Naive thymus-derived CD4-positive, alpha-beta T cell (primary cell): ENCODE measurements around the gene SCN4A. TPM values are rescaled to one million over a fixed set of nuclear protein-coding genes. Genes with fewer than 3 reads are reported as not detected.
A peak's percentile ranks its signal among the peaks of the same experiment; 100 is the strongest.

Experiments used
- ATAC-seq: fragments of 150-1000 bp; cut with Tn5 transposase; 2 replicates; pipeline ENCODE4 v1.10.0; 2021; ENCODE audit warnings: mild to moderate bottlenecking, moderate library complexity
- CTCF ChIA-PET: fragments of 350-600 bp; sonication (Branson Sonifier 250); formaldehyde crosslinking; loops from one replicate; lab custom pipeline; 2021; ENCODE audit warnings: antibody characterized with exemption; lab: Charles Lee
- POLR2A ChIA-PET: fragments of 350-600 bp; sonication (Branson Sonifier 250); formaldehyde crosslinking; loops from one replicate; lab custom pipeline; 2021; ENCODE audit warnings: antibody characterized with exemption, inconsistent platforms; lab: Charles Lee
- DNase-seq, 9 donors: peaks; one replicate each; pipeline versions ENCODE4 v3.0.0 to v3.0.0-alpha.2; 2020 to 2022; ENCODE audit warnings: mixed read lengths in 1 of 9
- H3K27ac ChIP-seq: one replicate; pipeline ENCODE4 v1.7.0; 2013; ENCODE audit warnings: mild to moderate bottlenecking, low read depth, low read length, moderate library complexity
- H3K27me3 ChIP-seq, 2 donors: one replicate each; pipeline ENCODE4 v1.7.0; 2013; ENCODE audit warnings: low read length in 2 of 2, mild to moderate bottlenecking in 2 of 2, moderate library complexity in 2 of 2; ENCODE audit not compliant: control insufficient read depth in 2 of 2, insufficient read depth in 2 of 2
- H3K36me3 ChIP-seq, 3 experiments: 1 replicate in 2 of 3; 2 replicates in 1 of 3; pipeline ENCODE4 v1.7.0; 2013; ENCODE audit warnings: low read length in 3 of 3, mild to moderate bottlenecking in 3 of 3, moderate library complexity in 1 of 3; ENCODE audit not compliant: insufficient read depth in 3 of 3, control insufficient read depth in 2 of 3
- H3K4me1 ChIP-seq, 2 donors: one replicate each; pipeline ENCODE4 v1.7.0; 2013; ENCODE audit warnings: low read length in 2 of 2, mild to moderate bottlenecking in 2 of 2, moderate library complexity in 1 of 2; ENCODE audit not compliant: control insufficient read depth in 2 of 2, insufficient read depth in 2 of 2
- H3K4me3 ChIP-seq: 2 replicates; pipeline ENCODE4 v1.7.0; 2013; ENCODE audit warnings: mild to moderate bottlenecking, low read length
- H3K9me3 ChIP-seq, 3 experiments: 1 replicate in 2 of 3; 2 replicates in 1 of 3; pipeline ENCODE4 v1.7.0; 2013; ENCODE audit warnings: low read length in 3 of 3; ENCODE audit not compliant: control insufficient read depth in 2 of 3
- H3K27ac Mint-ChIP-seq, 9 donors: one replicate each; pipeline ENCODE4 v1.8.0; 2020 to 2022; ENCODE audit warnings: mixed read lengths in 9 of 9, mild to moderate bottlenecking in 8 of 9, moderate library complexity in 5 of 9, inconsistent platforms in 2 of 9
- H3K27me3 Mint-ChIP-seq, 5 donors: one replicate each; pipeline ENCODE4 v1.8.0; 2021 to 2022; ENCODE audit warnings: mixed read lengths in 5 of 5, mild to moderate bottlenecking in 1 of 5
- H3K36me3 Mint-ChIP-seq, 5 donors: one replicate each; pipeline ENCODE4 v1.8.0; 2020 to 2022; ENCODE audit warnings: mixed read lengths in 5 of 5, mild to moderate bottlenecking in 3 of 5, inconsistent platforms in 1 of 5
- H3K4me1 Mint-ChIP-seq, 7 donors: one replicate each; pipeline ENCODE4 v1.8.0; 2020 to 2022; ENCODE audit warnings: mixed read lengths in 7 of 7, mild to moderate bottlenecking in 3 of 7, inconsistent platforms in 1 of 7
- H3K4me3 Mint-ChIP-seq, 10 donors: one replicate each; pipeline ENCODE4 v1.8.0; 2020 to 2022; ENCODE audit warnings: mild to moderate bottlenecking in 10 of 10, mixed read lengths in 10 of 10, moderate library complexity in 6 of 10, inconsistent platforms in 2 of 10
- H3K9me3 Mint-ChIP-seq, 11 donors: one replicate each; pipeline ENCODE4 v1.8.0; 2020 to 2022; ENCODE audit warnings: mixed read lengths in 11 of 11, mild to moderate bottlenecking in 4 of 11, inconsistent platforms in 1 of 11, moderate library complexity in 1 of 11
- intact Hi-C, 2 donors: fragments of 100-400 bp; cut with micrococcal nuclease; formaldehyde crosslinking; loops; one replicate each; pipeline ENCODE4 v1.15.1; 2023
- polyA plus RNA-seq, 2 donors: library from polyadenylated mRNA; unstranded; fragments of 300-500 nt; fragmentation: Illumina TruSeq; gene quantifications; one replicate each; pipeline ENCODE4 v1.2.3, GENCODE V29; 2021
- total RNA-seq, 6 experiments: library from RNA in 5 of 6; stranded (reverse) in 5 of 6; gene quantifications; 1 replicate in 5 of 6; 2 replicates in 1 of 6; pipeline ENCODE4 v1.2.3 and lab custom pipeline; 2021 to 2026

Gene SCN4A
- total and polyA plus RNA-seq, 7 experiments from 2014 or later = 0.03 to 0.15 (median 0.07) TPM; not detected in 3

GRCh38 chr17:63950940-63951907, 21.5 kb downstream of the SCN4A start:
- H3K36me3 ChIP-seq = no peaks in the 10 kb centered on the region
- peaks cover 27 to 29% of the 10 kb centered on the region in 2 donors for H3K4me1 ChIP-seq
- Mint-ChIP-seq H3K4me3 (no peak overlapping the region), H3K9me3 (no peaks in the 10 kb centered on the region), H3K36me3 (no peaks in the 10 kb centered on the region), H3K27ac (peak overlapping the region in 2 of 9 donors; percentile 65 to 69), H3K4me1 (peaks cover 15 to 38% (median 25%) of the 10 kb centered on the region in 7 donors), H3K27me3 (no peaks in the 10 kb centered on the region)
- DNase-seq (no peak), ATAC-seq (no peak)
- H3K27ac ChIP-seq = no peak overlapping the region
- POLR2A ChIA-PET = interaction anchor here (1.5 kb wide), 1 partner anchor 13 kb away, joined by 3 read pairs; no protein-coding TSS in a partner anchor
- H3K27me3 ChIP-seq = no peaks in the 10 kb centered on the region
- CTCF ChIA-PET = interaction anchor here (0.6 to 5.6 kb wide), 10 partner anchors 11 to 362 kb away, joined by 3 to 33 read pairs (median 4); partner anchors contain the start of gene GH1
- no peaks in the 10 kb centered on the region for H3K9me3 ChIP-seq
- intact Hi-C loops = loop anchor here in 1 of 2 donors (1.0 kb wide), 1 partner anchor 32 kb away; no protein-coding TSS in a partner anchor
- H3K4me3 ChIP-seq = no peak overlapping the region

- Mint-ChIP-seq H3K27ac (peak overlapping the region in 1 of 9 donors; percentile 42), H3K9me3 (no peaks in the 10 kb centered on the region), H3K27me3 (peaks cover 0 to 3% (median 0%) of the 10 kb centered on the region in 5 donors), H3K4me3 (no peak overlapping the region), H3K36me3 (no peaks in the 10 kb centered on the region), H3K4me1 (peaks cover 16 to 37% (median 26%) of the 10 kb centered on the region in 7 donors)
- Histone ChIP-seq H3K4me1 (peaks cover 28 to 29% of the 10 kb centered on the region in 2 donors), H3K36me3 (no peaks in the 10 kb centered on the region), H3K9me3 (no peaks in the 10 kb centered on the region), H3K4me3 (no peak overlapping the region), H3K27ac (no peak overlapping the region), H3K27me3 (no peaks in the 10 kb centered on the region)
- POLR2A ChIA-PET = interaction anchor here (0.8 kb wide), 1 partner anchor 75 kb away, joined by 4 read pairs; no protein-coding TSS in a partner anchor
- no peak for ATAC-seq
- intact Hi-C loops = no loop called here
- CTCF ChIA-PET = interaction anchor here (0.8 to 5.6 kb wide), 6 partner anchors 17 to 80 kb away, joined by 3 to 33 read pairs (median 5); partner anchors contain the start of gene GH1
- DNase-seq = no peak
These were observed 23.0 kb downstream of the SCN4A start for GRCh38 chr17:63949576-63950250.

GRCh38 chr17:63948521-63948920, 24.2 kb downstream of the SCN4A start:
- DNase-seq (no peak), ATAC-seq (no peak)
- intact Hi-C loops = no loop called here
- H3K4me1 Mint-ChIP-seq = peaks cover 7 to 27% (median 15%) of the 10 kb centered on the region in 7 donors
- POLR2A ChIA-PET = no interaction called here
- H3K4me1 ChIP-seq = peaks cover 16 to 17% of the 10 kb centered on the region in 2 donors
- CTCF ChIA-PET = interaction anchor here (0.8 to 5.6 kb wide), 3 partner anchors 29 to 77 kb away, joined by 3 to 33 read pairs (median 5); partner anchors contain the start of gene GH1
- peaks cover 0 to 5% (median 0%) of the 10 kb centered on the region in 5 donors for H3K27me3 Mint-ChIP-seq
- H3K36me3 Mint-ChIP-seq = no peaks in the 10 kb centered on the region
- H3K9me3 Mint-ChIP-seq = no peaks in the 10 kb centered on the region
- no peak overlapping the region for H3K4me3 Mint-ChIP-seq
- H3K4me3 ChIP-seq = no peak overlapping the region
- no peaks in the 10 kb centered on the region for H3K36me3 ChIP-seq
- H3K27ac ChIP-seq = no peak overlapping the region
- no peaks in the 10 kb centered on the region for H3K9me3 ChIP-seq
- H3K27ac Mint-ChIP-seq = no peak overlapping the region
- H3K27me3 ChIP-seq = no peaks in the 10 kb centered on the region

- no peaks in the 10 kb centered on the region for H3K9me3 ChIP-seq
- peaks cover 0 to 7% (median 0%) of the 10 kb centered on the region in 5 donors for H3K27me3 Mint-ChIP-seq
- H3K27ac Mint-ChIP-seq = peak overlapping the region in 1 of 9 donors; percentile 60
- ChIA-PET POLR2A (interaction anchor here (1.1 kb wide), 1 partner anchor 43 kb away, joined by 3 read pairs; no protein-coding TSS in a partner anchor), CTCF (interaction anchor here (1.0 to 2.5 kb wide), 4 partner anchors 26 to 115 kb away, joined by 3 to 13 read pairs (median 4); no protein-coding TSS in a partner anchor)
- no peak overlapping the region for H3K27ac ChIP-seq
- peaks cover 14 to 17% of the 10 kb centered on the region in 2 donors for H3K4me1 ChIP-seq
- H3K36me3 Mint-ChIP-seq = no peaks in the 10 kb centered on the region
- intact Hi-C loops = loop anchor here (2.0 kb wide), 3 partner anchors 37 to 77 kb away; partner anchors contain the start of gene CSHL1 (in 1 of the 2)
- no peak overlapping the region for H3K4me3 Mint-ChIP-seq
- H3K27me3 ChIP-seq = no peaks in the 10 kb centered on the region
- H3K36me3 ChIP-seq = no peaks in the 10 kb centered on the region
- H3K9me3 Mint-ChIP-seq = no peaks in the 10 kb centered on the region
- no peak overlapping the region for H3K4me3 ChIP-seq
- peaks cover 9 to 24% (median 15%) of the 10 kb centered on the region in 7 donors for H3K4me1 Mint-ChIP-seq
- ATAC-seq (no peak), DNase-seq (no peak)
These were observed 24.9 kb downstream of the SCN4A start for GRCh38 chr17:63947711-63948330.

- Mint-ChIP-seq H3K9me3 (no peaks in the 10 kb centered on the region), H3K4me3 (peak overlapping the region; percentile 59 to 86 (median 73)), H3K36me3 (no peaks in the 10 kb centered on the region), H3K27ac (peak overlapping the region in 5 of 9 donors; percentile 25 to 85 (median 39)), H3K27me3 (peaks cover 0 to 7% (median 0%) of the 10 kb centered on the region in 5 donors), H3K4me1 (peaks cover 9 to 19% (median 12%) of the 10 kb centered on the region in 7 donors)
- ChIA-PET POLR2A (interaction anchor here (0.7 to 1.4 kb wide), 11 partner anchors 11 to 184 kb away, joined by 3 to 8 read pairs (median 4); partner anchors contain the start of gene CD79B), CTCF (interaction anchor here (0.6 to 2.5 kb wide), 24 partner anchors 8 to 187 kb away, joined by 3 to 37 read pairs (median 4); partner anchors contain the start of genes CD79B, CSHL1, GH1 and ICAM2)
- H3K4me3 ChIP-seq = peak overlapping the region; percentile 44
- no peaks in the 10 kb centered on the region for H3K36me3 ChIP-seq
- DNase-seq = peak; percentile 32 to 71 (median 53)
- H3K27ac ChIP-seq = no peak overlapping the region
- H3K9me3 ChIP-seq = no peaks in the 10 kb centered on the region
- H3K4me1 ChIP-seq = peaks cover 14 to 17% of the 10 kb centered on the region in 2 donors
- peak; percentile 87 for ATAC-seq
- intact Hi-C loops = loop anchor here (1.0 to 2.0 kb wide), 5 partner anchors 14 to 78 kb away; partner anchors contain the start of genes CD79B (in 2 of the 2) and CSHL1 (in 1 of the 2)
- no peaks in the 10 kb centered on the region for H3K27me3 ChIP-seq
These were observed 26.0 kb downstream of the SCN4A start for GRCh38 chr17:63946440-63947363.
